ENCODE measurements around the gene TK2. TPM values are rescaled to one million over a fixed set of nuclear protein-coding genes. Genes with fewer than 3 reads are reported as not detected.
"Not testable (repeated sequence)": the region's sequence is repeated elsewhere in the genome, so short reads cannot be mapped to it uniquely, and the experiment has no call there.

Gene TK2
- total RNA-seq, 2 experiments from 2014 or later: 3.6 to 5.1 TPM

- DNase-seq: no peak
- H3K4me3 ChIP-seq (ENCODE audit: low read length): no peak overlapping the region
- H3K9me3 ChIP-seq (ENCODE audit: control insufficient read depth in 1 of 2, insufficient read depth in 1 of 2, low read length in 2 of 2): peaks cover 0 to 6% of the 10 kb centered on the region in 2 experiments
- TF ChIP-seq CTCF (IDR thresholded peaks at IDR 0.05): no peak
- no peak for ATAC-seq (ENCODE audit: poor library complexity)
- no peak overlapping the region for H3K27ac ChIP-seq (ENCODE audit: low read depth in 1 of 2, low read length in 2 of 2)
- Mint-ChIP-seq H3K9me3 (no peaks in the 10 kb centered on the region), H3K4me3 (no peak overlapping the region), H3K27me3 (peaks cover 12% of the 10 kb centered on the region), H3K36me3 (ENCODE audit: low read depth) (no peaks in the 10 kb centered on the region), H3K27ac (no peak overlapping the region), H3K4me1 (ENCODE audit: low read depth) (peaks cover 9% of the 10 kb centered on the region)
- H3K36me3 ChIP-seq (ENCODE audit: insufficient read depth, low read length): no peaks in the 10 kb centered on the region
- CTCF ChIA-PET: no interaction called here
- peaks cover 11% of the 10 kb centered on the region for H3K4me1 ChIP-seq (ENCODE audit: insufficient read depth, low read length)
- intact Hi-C loops (cut with DNase I, micrococcal nuclease): no loop called here
- POLR2A ChIA-PET: interaction anchor here (1.3 kb wide), 1 partner anchor 83 kb away, joined by 3 read pairs; the partner anchor contains the start of gene CKLF
- H3K27me3 ChIP-seq (ENCODE audit: control insufficient read depth in 1 of 2, insufficient read depth in 2 of 2, low read length in 2 of 2): peaks cover 0 to 2% of the 10 kb centered on the region in 2 experiments
Observed at GRCh38 chr16:66469291-66469946, 80.5 kb downstream of the TK2 start.

GRCh38 chr16:66468321-66468965, 81.5 kb downstream of the TK2 start:
- Histone ChIP-seq H3K9me3 (ENCODE audit: control insufficient read depth in 1 of 2, insufficient read depth in 1 of 2, low read length in 2 of 2) (peaks cover 0 to 6% of the 10 kb centered on the region in 2 experiments), H3K27me3 (ENCODE audit: control insufficient read depth in 1 of 2, insufficient read depth in 2 of 2, low read length in 2 of 2) (peaks cover 0 to 2% of the 10 kb centered on the region in 2 experiments), H3K4me1 (ENCODE audit: insufficient read depth, low read length) (peaks cover 3% of the 10 kb centered on the region), H3K36me3 (ENCODE audit: insufficient read depth, low read length) (no peaks in the 10 kb centered on the region), H3K4me3 (ENCODE audit: low read length) (no peak overlapping the region), H3K27ac (ENCODE audit: low read depth in 1 of 2, low read length in 2 of 2) (no peak overlapping the region)
- ATAC-seq (ENCODE audit: poor library complexity) (no peak), DNase-seq (no peak)
- CTCF ChIA-PET: no interaction called here
- POLR2A ChIA-PET: interaction anchor here (0.6 to 1.3 kb wide), 2 partner anchors 84 to 121 kb away, joined by 3 read pairs; partner anchors contain the start of gene CKLF
- intact Hi-C loops (cut with DNase I, micrococcal nuclease): no loop called here
- TF ChIP-seq CTCF (IDR thresholded peaks at IDR 0.05): no peak
- peaks cover 4% of the 10 kb centered on the region for H3K4me1 Mint-ChIP-seq (ENCODE audit: low read depth)
- H3K27me3 Mint-ChIP-seq: peaks cover 19% of the 10 kb centered on the region
- no peaks in the 10 kb centered on the region for H3K36me3 Mint-ChIP-seq (ENCODE audit: low read depth)
- no peaks in the 10 kb centered on the region for H3K9me3 Mint-ChIP-seq
- no peak overlapping the region for H3K27ac Mint-ChIP-seq
- H3K4me3 Mint-ChIP-seq: no peak overlapping the region

GRCh38 chr16:66467611-66468010, 82.3 kb downstream of the TK2 start:
- H3K4me1 ChIP-seq (ENCODE audit: insufficient read depth, low read length): no peaks in the 10 kb centered on the region
- DNase-seq (no peak), ATAC-seq (ENCODE audit: poor library complexity) (no peak)
- CTCF ChIA-PET: no interaction called here
- H3K27ac ChIP-seq (ENCODE audit: low read depth in 1 of 2, low read length in 2 of 2): no peak overlapping the region
- Mint-ChIP-seq H3K27ac (no peak overlapping the region), H3K4me3 (no peak overlapping the region), H3K9me3 (no peaks in the 10 kb centered on the region), H3K27me3 (peaks cover 26% of the 10 kb centered on the region), H3K4me1 (ENCODE audit: low read depth) (peaks cover 4% of the 10 kb centered on the region), H3K36me3 (ENCODE audit: low read depth) (no peaks in the 10 kb centered on the region)
- TF ChIP-seq CTCF (IDR thresholded peaks at IDR 0.05): no peak
- intact Hi-C loops (cut with DNase I, micrococcal nuclease): no loop called here
- POLR2A ChIA-PET: no interaction called here
- H3K27me3 ChIP-seq (ENCODE audit: control insufficient read depth in 1 of 2, insufficient read depth in 2 of 2, low read length in 2 of 2): peaks cover 0 to 2% of the 10 kb centered on the region in 2 experiments
- H3K9me3 ChIP-seq (ENCODE audit: control insufficient read depth in 1 of 2, insufficient read depth in 1 of 2, low read length in 2 of 2): peaks cover 0 to 6% of the 10 kb centered on the region in 2 experiments
- H3K4me3 ChIP-seq (ENCODE audit: low read length): no peak overlapping the region
- H3K36me3 ChIP-seq (ENCODE audit: insufficient read depth, low read length): no peaks in the 10 kb centered on the region

- H3K4me1 Mint-ChIP-seq (ENCODE audit: low read depth); H3K36me3 Mint-ChIP-seq (ENCODE audit: low read depth); H3K9me3 ChIP-seq (ENCODE audit: control insufficient read depth in 1 of 2, insufficient read depth in 1 of 2, low read length in 2 of 2); ATAC-seq (ENCODE audit: poor library complexity); H3K36me3 ChIP-seq (ENCODE audit: insufficient read depth, low read length); DNase-seq; POLR2A ChIA-PET; H3K9me3 Mint-ChIP-seq; H3K4me3 ChIP-seq (ENCODE audit: low read length); H3K27ac ChIP-seq (ENCODE audit: low read depth in 1 of 2, low read length in 2 of 2); H3K27ac Mint-ChIP-seq; H3K4me1 ChIP-seq (ENCODE audit: insufficient read depth, low read length); CTCF ChIA-PET; H3K27me3 ChIP-seq (ENCODE audit: control insufficient read depth in 1 of 2, insufficient read depth in 2 of 2, low read length in 2 of 2); intact Hi-C loops (cut with DNase I, micrococcal nuclease); H3K4me3 Mint-ChIP-seq: not testable (repeated sequence)
- peaks cover 33% of the 10 kb centered on the region for H3K27me3 Mint-ChIP-seq
Observed at GRCh38 chr16:66466636-66467035, 83.3 kb downstream of the TK2 start.

- intact Hi-C loops (cut with DNase I, micrococcal nuclease); H3K4me3 ChIP-seq (ENCODE audit: low read length); ATAC-seq (ENCODE audit: poor library complexity); H3K4me3 Mint-ChIP-seq; POLR2A ChIA-PET; H3K36me3 Mint-ChIP-seq (ENCODE audit: low read depth); H3K27me3 ChIP-seq (ENCODE audit: control insufficient read depth in 1 of 2, insufficient read depth in 2 of 2, low read length in 2 of 2); CTCF ChIA-PET; H3K27ac Mint-ChIP-seq; H3K4me1 ChIP-seq (ENCODE audit: insufficient read depth, low read length); DNase-seq; H3K27ac ChIP-seq (ENCODE audit: low read depth in 1 of 2, low read length in 2 of 2); H3K9me3 Mint-ChIP-seq; H3K36me3 ChIP-seq (ENCODE audit: insufficient read depth, low read length); H3K9me3 ChIP-seq (ENCODE audit: control insufficient read depth in 1 of 2, insufficient read depth in 1 of 2, low read length in 2 of 2); H3K4me1 Mint-ChIP-seq (ENCODE audit: low read depth): not testable (repeated sequence)
- H3K27me3 Mint-ChIP-seq: peaks cover 35% of the 10 kb centered on the region
Observed at GRCh38 chr16:66465946-66466345, 84.0 kb downstream of the TK2 start.

All from CD4-positive, alpha-beta T cell (primary cell).